ENCODE results near the gene OR8B4.

Gene OR8B4

GRCh38 chr11:124441519-124441918 is 16.8 kb upstream of the OR8B4 start:
- Histone ChIP-seq H3K4me1 (ENCODE audit: insufficient read depth, insufficient read length) (no peaks in the 10 kb centered on the region), H3K4me3 (ENCODE audit: insufficient read length, low read depth) (no peak overlapping the region), H3K9me3 (ENCODE audit: insufficient read depth, low read length) (no peaks in the 10 kb centered on the region), H3K27me3 (ENCODE audit: insufficient read depth, insufficient read length) (no peaks in the 10 kb centered on the region), H3K36me3 (ENCODE audit: insufficient read depth, insufficient read length, low read length) (no peaks in the 10 kb centered on the region), H3K9ac (ENCODE audit: insufficient read length, low read depth) (no peak overlapping the region)
- no peak for TF ChIP-seq ZNF274 (IDR thresholded peaks at IDR 0.05; ENCODE audit: low read depth, low read length)
- TF ChIP-seq SUZ12 (IDR thresholded peaks at IDR 0.05; ENCODE audit: extremely low read depth, insufficient read depth, insufficient read length): no peak
- TF ChIP-seq YY1 (IDR thresholded peaks at IDR 0.05; ENCODE audit: insufficient read depth, insufficient read length): no peak
- DNase-seq (ENCODE audit: low read depth, low spot score): no peak

GRCh38 chr11:124441081-124441480 is 16.4 kb upstream of the OR8B4 start:
- DNase-seq (ENCODE audit: low read depth, low spot score): no peak
- Histone ChIP-seq H3K36me3 (ENCODE audit: insufficient read depth, insufficient read length, low read length) (no peaks in the 10 kb centered on the region), H3K9ac (ENCODE audit: insufficient read length, low read depth) (no peak overlapping the region), H3K9me3 (ENCODE audit: insufficient read depth, low read length) (no peaks in the 10 kb centered on the region), H3K4me1 (ENCODE audit: insufficient read depth, insufficient read length) (no peaks in the 10 kb centered on the region), H3K4me3 (ENCODE audit: insufficient read length, low read depth) (no peak overlapping the region), H3K27me3 (ENCODE audit: insufficient read depth, insufficient read length) (no peaks in the 10 kb centered on the region)
- TF ChIP-seq ZNF274 (IDR thresholded peaks at IDR 0.05; ENCODE audit: low read depth, low read length) (no peak), SUZ12 (IDR thresholded peaks at IDR 0.05; ENCODE audit: extremely low read depth, insufficient read depth, insufficient read length) (no peak), YY1 (IDR thresholded peaks at IDR 0.05; ENCODE audit: insufficient read depth, insufficient read length) (no peak)

GRCh38 chr11:124440608-124441007 is 15.9 kb upstream of the OR8B4 start:
- H3K27me3 ChIP-seq (ENCODE audit: insufficient read depth, insufficient read length): no peaks in the 10 kb centered on the region

GRCh38 chr11:124434699-124435098 is 10.0 kb upstream of the OR8B4 start:
- TF ChIP-seq SUZ12 (IDR thresholded peaks at IDR 0.05; ENCODE audit: extremely low read depth, insufficient read depth, insufficient read length): no peak
- TF ChIP-seq YY1 (IDR thresholded peaks at IDR 0.05; ENCODE audit: insufficient read depth, insufficient read length): no peak
- no peak for TF ChIP-seq ZNF274 (IDR thresholded peaks at IDR 0.05; ENCODE audit: low read depth, low read length)
- Histone ChIP-seq H3K36me3 (ENCODE audit: insufficient read depth, insufficient read length, low read length) (no peaks in the 10 kb centered on the region), H3K4me1 (ENCODE audit: insufficient read depth, insufficient read length) (no peaks in the 10 kb centered on the region), H3K9me3 (ENCODE audit: insufficient read depth, low read length) (no peaks in the 10 kb centered on the region), H3K9ac (ENCODE audit: insufficient read length, low read depth) (no peak overlapping the region), H3K27me3 (ENCODE audit: insufficient read depth, insufficient read length) (no peaks in the 10 kb centered on the region), H3K4me3 (ENCODE audit: insufficient read length, low read depth) (no peak overlapping the region)
- no peak for DNase-seq (ENCODE audit: low read depth, low spot score)

More at GRCh38 chr11:124440608-124441007, 15.9 kb upstream of the OR8B4 start:
- DNase-seq (ENCODE audit: low read depth, low spot score): no peak
- TF ChIP-seq YY1 (IDR thresholded peaks at IDR 0.05; ENCODE audit: insufficient read depth, insufficient read length) (no peak), ZNF274 (IDR thresholded peaks at IDR 0.05; ENCODE audit: low read depth, low read length) (no peak), SUZ12 (IDR thresholded peaks at IDR 0.05; ENCODE audit: extremely low read depth, insufficient read depth, insufficient read length) (no peak)
- Histone ChIP-seq H3K4me3 (ENCODE audit: insufficient read length, low read depth) (no peak overlapping the region), H3K4me1 (ENCODE audit: insufficient read depth, insufficient read length) (no peaks in the 10 kb centered on the region), H3K36me3 (ENCODE audit: insufficient read depth, insufficient read length, low read length) (no peaks in the 10 kb centered on the region), H3K9me3 (ENCODE audit: insufficient read depth, low read length) (no peaks in the 10 kb centered on the region), H3K9ac (ENCODE audit: insufficient read length, low read depth) (no peak overlapping the region)

GRCh38 chr11:124429599-124429998 is 4.9 kb upstream of the OR8B4 start:
- no peaks in the 10 kb centered on the region for H3K36me3 ChIP-seq (ENCODE audit: insufficient read depth, insufficient read length, low read length)
- DNase-seq (ENCODE audit: low read depth, low spot score): no peak
- no peaks in the 10 kb centered on the region for H3K9me3 ChIP-seq (ENCODE audit: insufficient read depth, low read length)
- TF ChIP-seq SUZ12 (IDR thresholded peaks at IDR 0.05; ENCODE audit: extremely low read depth, insufficient read depth, insufficient read length): no peak
- no peak for TF ChIP-seq YY1 (IDR thresholded peaks at IDR 0.05; ENCODE audit: insufficient read depth, insufficient read length)
- TF ChIP-seq ZNF274 (IDR thresholded peaks at IDR 0.05; ENCODE audit: low read depth, low read length): no peak
- no peaks in the 10 kb centered on the region for H3K27me3 ChIP-seq (ENCODE audit: insufficient read depth, insufficient read length)
- no peak overlapping the region for H3K9ac ChIP-seq (ENCODE audit: insufficient read length, low read depth)
- H3K4me3 ChIP-seq (ENCODE audit: insufficient read length, low read depth): no peak overlapping the region
- no peaks in the 10 kb centered on the region for H3K4me1 ChIP-seq (ENCODE audit: insufficient read depth, insufficient read length)

- Histone ChIP-seq H3K36me3 (ENCODE audit: insufficient read depth, insufficient read length, low read length) (no peaks in the 10 kb centered on the region), H3K9me3 (ENCODE audit: insufficient read depth, low read length) (no peaks in the 10 kb centered on the region), H3K4me3 (ENCODE audit: insufficient read length, low read depth) (no peak overlapping the region), H3K4me1 (ENCODE audit: insufficient read depth, insufficient read length) (no peaks in the 10 kb centered on the region), H3K27me3 (ENCODE audit: insufficient read depth, insufficient read length) (no peaks in the 10 kb centered on the region), H3K9ac (ENCODE audit: insufficient read length, low read depth) (no peak overlapping the region)
- DNase-seq (ENCODE audit: low read depth, low spot score): no peak
- TF ChIP-seq SUZ12 (IDR thresholded peaks at IDR 0.05; ENCODE audit: extremely low read depth, insufficient read depth, insufficient read length) (no peak), YY1 (IDR thresholded peaks at IDR 0.05; ENCODE audit: insufficient read depth, insufficient read length) (no peak), ZNF274 (IDR thresholded peaks at IDR 0.05; ENCODE audit: low read depth, low read length) (no peak)
Observed at GRCh38 chr11:124421043-124421442, 3.6 kb downstream of the OR8B4 start.

- no peaks in the 10 kb centered on the region for H3K4me1 ChIP-seq (ENCODE audit: insufficient read depth, insufficient read length)
- no peaks in the 10 kb centered on the region for H3K9me3 ChIP-seq (ENCODE audit: insufficient read depth, low read length)
- DNase-seq (ENCODE audit: low read depth, low spot score): peak; percentile 39
- no peak overlapping the region for H3K9ac ChIP-seq (ENCODE audit: insufficient read length, low read depth)
- H3K4me3 ChIP-seq (ENCODE audit: insufficient read length, low read depth): no peak overlapping the region
- no peaks in the 10 kb centered on the region for H3K36me3 ChIP-seq (ENCODE audit: insufficient read depth, insufficient read length, low read length)
- no peaks in the 10 kb centered on the region for H3K27me3 ChIP-seq (ENCODE audit: insufficient read depth, insufficient read length)
- no peak for TF ChIP-seq SUZ12 (IDR thresholded peaks at IDR 0.05; ENCODE audit: extremely low read depth, insufficient read depth, insufficient read length)
Observed at GRCh38 chr11:124415356-124415923, 9.2 kb downstream of the OR8B4 start.

Measured in NT2/D1 (cell line).